Activated B cell treated with CpG ODN at 0.5 μM for 24 hours (primary cell): Measurements from ENCODE around the gene LRRC1. TPM values are rescaled to one million over a fixed set of nuclear protein-coding genes. Genes with fewer than 3 reads are reported as not detected.

Experiments used
- ATAC-seq: fragments of 200-7000 bp; cut with Tn5 transposase; one replicate; pipeline ENCODE4 v1.10.0; 2021; ENCODE audit warnings: low read depth, mild to moderate bottlenecking, moderate library complexity
- CTCF ChIA-PET: fragments of 350-600 bp; sonication (Branson Sonifier 250); formaldehyde crosslinking; loops from one replicate; lab custom pipeline; 2021; ENCODE audit warnings: antibody characterized with exemption; lab: Charles Lee
- POLR2A ChIA-PET: fragments of 350-600 bp; sonication (Branson Sonifier 250); formaldehyde crosslinking; loops from one replicate; lab custom pipeline; 2021; ENCODE audit warnings: antibody characterized with exemption; lab: Charles Lee
- DNase-seq: peaks from one replicate; pipeline ENCODE4 v3.0.0; 2022
- H3K27ac Mint-ChIP-seq: one replicate; pipeline ENCODE4 v1.8.0; 2020; ENCODE audit warnings: mixed read lengths
- H3K27me3 Mint-ChIP-seq: one replicate; pipeline ENCODE4 v1.8.0; 2021; ENCODE audit warnings: mixed read lengths
- H3K36me3 Mint-ChIP-seq: one replicate; pipeline ENCODE4 v1.8.0; 2021; ENCODE audit warnings: low read depth, mixed read lengths
- H3K4me1 Mint-ChIP-seq: one replicate; pipeline ENCODE4 v1.8.0; 2021; ENCODE audit warnings: mixed read lengths
- H3K4me3 Mint-ChIP-seq: one replicate; pipeline ENCODE4 v1.8.0; 2020; ENCODE audit warnings: mild to moderate bottlenecking, mixed read lengths
- H3K9me3 Mint-ChIP-seq: one replicate; pipeline ENCODE4 v1.8.0; 2020; ENCODE audit warnings: mixed read lengths
- CTCF ChIP-seq: fragments of 200-600 bp; IDR thresholded peaks from one replicate; pipeline ENCODE4 v1.8.0; 2022; ENCODE audit warnings: antibody characterized with exemption, mild to moderate bottlenecking
- intact Hi-C: fragments of 100-400 bp; cut with micrococcal nuclease; formaldehyde crosslinking; loops from one replicate; pipeline ENCODE4 v1.15.1; 2024
- total RNA-seq: library from RNA; stranded (reverse); gene quantifications from 2 replicates; pipeline ENCODE4 v1.2.3, GENCODE V29; 2022

Gene LRRC1
- total RNA-seq, 1 donor from 2014 or later, result 4.7 TPM

- CTCF ChIA-PET, result interaction anchor here (0.7 kb wide), 1 partner anchor 41 kb away, joined by 4 read pairs; no protein-coding TSS in a partner anchor
These were observed 33.4 kb downstream of the LRRC1 start for GRCh38 chr6:53828215-53828614.

GRCh38 chr6:53828966-53829697 is 34.3 kb downstream of the LRRC1 start:
- Mint-ChIP-seq H3K36me3 (no peaks in the 10 kb centered on the region), H3K27me3 (no peaks in the 10 kb centered on the region), H3K9me3 (no peaks in the 10 kb centered on the region), H3K27ac (no peak overlapping the region), H3K4me1 (peaks cover 30% of the 10 kb centered on the region), H3K4me3 (no peak overlapping the region)
- CTCF ChIA-PET, result no interaction called here
- ATAC-seq (no peak), DNase-seq (no peak)
- no peak for TF ChIP-seq CTCF
- intact Hi-C loops, result no loop called here
- POLR2A ChIA-PET, result no interaction called here

More at GRCh38 chr6:53828215-53828614, 33.4 kb downstream of the LRRC1 start:
- POLR2A ChIA-PET, result no interaction called here
- DNase-seq (no peak), ATAC-seq (no peak)
- H3K4me3 Mint-ChIP-seq, result no peak overlapping the region
- peaks cover 37% of the 10 kb centered on the region for H3K4me1 Mint-ChIP-seq
- no peaks in the 10 kb centered on the region for H3K9me3 Mint-ChIP-seq
- intact Hi-C loops, result no loop called here
- no peak overlapping the region for H3K27ac Mint-ChIP-seq
- no peak for TF ChIP-seq CTCF
- no peaks in the 10 kb centered on the region for H3K27me3 Mint-ChIP-seq
- no peaks in the 10 kb centered on the region for H3K36me3 Mint-ChIP-seq

- no peaks in the 10 kb centered on the region for H3K36me3 Mint-ChIP-seq
- POLR2A ChIA-PET, result no interaction called here
- H3K9me3 Mint-ChIP-seq, result no peaks in the 10 kb centered on the region
- CTCF ChIA-PET, result no interaction called here
- DNase-seq (no peak), ATAC-seq (no peak)
- H3K27ac Mint-ChIP-seq, result no peak overlapping the region
- no peak for TF ChIP-seq CTCF
- intact Hi-C loops, result no loop called here
- H3K4me1 Mint-ChIP-seq, result peaks cover 24% of the 10 kb centered on the region
- H3K27me3 Mint-ChIP-seq, result no peaks in the 10 kb centered on the region
- H3K4me3 Mint-ChIP-seq, result no peak overlapping the region
These were observed 35.0 kb downstream of the LRRC1 start for GRCh38 chr6:53829698-53830221.

GRCh38 chr6:53830366-53830765 is 35.6 kb downstream of the LRRC1 start:
- H3K4me3 Mint-ChIP-seq, result no peak overlapping the region
- intact Hi-C loops, result no loop called here
- H3K9me3 Mint-ChIP-seq, result no peaks in the 10 kb centered on the region
- no peak overlapping the region for H3K27ac Mint-ChIP-seq
- POLR2A ChIA-PET, result no interaction called here
- H3K4me1 Mint-ChIP-seq, result peaks cover 18% of the 10 kb centered on the region
- CTCF ChIA-PET, result no interaction called here
- no peaks in the 10 kb centered on the region for H3K36me3 Mint-ChIP-seq
- TF ChIP-seq CTCF, result no peak
- no peak for ATAC-seq
- H3K27me3 Mint-ChIP-seq, result no peaks in the 10 kb centered on the region
- no peak for DNase-seq

- intact Hi-C loops, result no loop called here
- ATAC-seq (no peak), DNase-seq (no peak)
- no peak for TF ChIP-seq CTCF
- Mint-ChIP-seq H3K4me3 (no peak overlapping the region), H3K9me3 (no peaks in the 10 kb centered on the region), H3K27ac (no peak overlapping the region), H3K36me3 (no peaks in the 10 kb centered on the region), H3K27me3 (no peaks in the 10 kb centered on the region), H3K4me1 (peaks cover 10% of the 10 kb centered on the region)
- ChIA-PET POLR2A (no interaction called here), CTCF (no interaction called here)
These were observed 36.5 kb downstream of the LRRC1 start for GRCh38 chr6:53831081-53831869.
